Measurements from ENCODE around the gene MKS1.

MKS1 gene

GRCh38 chr17:58183514-58183913, 35.5 kb downstream of the MKS1 start:
- DNase-seq = no peak
- in situ Hi-C loops (cut with HindIII; ENCODE audit: low pct_ligation_motif_present, low pct_unique_long_range_greater_than_20kb, low sequenced_read_pairs) = no loop called here

GRCh38 chr17:58181796-58182195, 37.3 kb downstream of the MKS1 start:
- in situ Hi-C loops (cut with HindIII; ENCODE audit: low pct_ligation_motif_present, low pct_unique_long_range_greater_than_20kb, low sequenced_read_pairs) = no loop called here

GRCh38 chr17:58176200-58176599, 42.9 kb downstream of the MKS1 start:
- DNase-seq = peak; percentile 11
- in situ Hi-C loops (cut with HindIII; ENCODE audit: low pct_ligation_motif_present, low pct_unique_long_range_greater_than_20kb, low sequenced_read_pairs) = no loop called here

More at GRCh38 chr17:58181796-58182195, 37.3 kb downstream of the MKS1 start:
- no peak for DNase-seq

GRCh38 chr17:58174871-58175270, 44.2 kb downstream of the MKS1 start:
- in situ Hi-C loops (cut with HindIII; ENCODE audit: low pct_ligation_motif_present, low pct_unique_long_range_greater_than_20kb, low sequenced_read_pairs) = no loop called here
- DNase-seq = no peak

- peak; percentile 58 for DNase-seq
- in situ Hi-C loops (cut with HindIII; ENCODE audit: low pct_ligation_motif_present, low pct_unique_long_range_greater_than_20kb, low sequenced_read_pairs) = no loop called here
These were observed 46.5 kb downstream of the MKS1 start for GRCh38 chr17:58172369-58173071.

- no peak for DNase-seq
- in situ Hi-C loops (cut with HindIII; ENCODE audit: low pct_ligation_motif_present, low pct_unique_long_range_greater_than_20kb, low sequenced_read_pairs) = no loop called here
These were observed 48.4 kb downstream of the MKS1 start for GRCh38 chr17:58170622-58171021.

- in situ Hi-C loops (cut with HindIII; ENCODE audit: low pct_ligation_motif_present, low pct_unique_long_range_greater_than_20kb, low sequenced_read_pairs) = no loop called here
These were observed 52.4 kb downstream of the MKS1 start, which contains the start of gene OR4D2 for GRCh38 chr17:58166682-58167081. TSS of gene OR4D2 (plus strand) at chr17:58166982. CDS start at chr17:58169656, 2,674 bp downstream.

GRCh38 chr17:58165981-58166380, 53.1 kb downstream of the MKS1 start:
- in situ Hi-C loops (cut with HindIII; ENCODE audit: low pct_ligation_motif_present, low pct_unique_long_range_greater_than_20kb, low sequenced_read_pairs) = no loop called here
- peak; percentile 8 for DNase-seq

More at GRCh38 chr17:58166682-58167081, 52.4 kb downstream of the MKS1 start, which contains the start of gene OR4D2:
- DNase-seq = no peak

- in situ Hi-C loops (cut with HindIII; ENCODE audit: low pct_ligation_motif_present, low pct_unique_long_range_greater_than_20kb, low sequenced_read_pairs) = no loop called here
- DNase-seq = no peak
These were observed 57.5 kb downstream of the MKS1 start for GRCh38 chr17:58161566-58161965.

- in situ Hi-C loops (cut with HindIII; ENCODE audit: low pct_ligation_motif_present, low pct_unique_long_range_greater_than_20kb, low sequenced_read_pairs) = no loop called here
- DNase-seq = no peak
These were observed 60.9 kb downstream of the MKS1 start for GRCh38 chr17:58158181-58158580.

- DNase-seq = peak; percentile 10
- in situ Hi-C loops (cut with HindIII; ENCODE audit: low pct_ligation_motif_present, low pct_unique_long_range_greater_than_20kb, low sequenced_read_pairs) = no loop called here
These were observed 61.9 kb downstream of the MKS1 start for GRCh38 chr17:58156839-58157803.
